K562 (cell line): ENCODE measurements around the gene PNMA3. TPM values are rescaled to one million over a fixed set of nuclear protein-coding genes. Genes with fewer than 3 reads are reported as not detected.

ENCODE experiments used
- DLX4 ChIP-seq: fragments of 250-450 bp; sonication (Bioruptor Pico); IDR thresholded peaks from 2 replicates; pipeline ENCODE4 v1.6.1; 2021; ENCODE audit warnings: mild to moderate bottlenecking
- FOXJ3 ChIP-seq: sonication (generic); formaldehyde crosslinking; IDR thresholded peaks from 2 replicates; pipeline ENCODE4 v1.4.0; 2020; ENCODE audit warnings: mild to moderate bottlenecking, missing genetic modification reagents
- FOXM1 ChIP-seq, 2 experiments: fragments of 450-650 bp in 1 of 2; sonication (generic) in 1 of 2; formaldehyde crosslinking in 1 of 2; IDR thresholded peaks; 2 replicates each; pipeline versions ENCODE4 v1.6.1 to v1.9.0; 2017 to 2022; ENCODE audit warnings: low read depth in 2 of 2, mild to moderate bottlenecking in 2 of 2, missing genetic modification reagents in 1 of 2, moderate library complexity in 1 of 2
- GATAD2B ChIP-seq: fragments of 450-650 bp; IDR thresholded peaks from 2 replicates; pipeline ENCODE4 v1.6.1; 2017; ENCODE audit warnings: mild to moderate bottlenecking, borderline replicate concordance
- GTF2F1 ChIP-seq: IDR thresholded peaks from 2 replicates; pipeline ENCODE4 v1.6.1; 2011; ENCODE audit warnings: low read depth, low read length, improper control_type of control experiment
- HMBOX1 ChIP-seq: sonication (generic); IDR thresholded peaks from 2 replicates; pipeline ENCODE4 v1.6.1; 2016
- LARP7 ChIP-seq: fragments of 450-650 bp; IDR thresholded peaks from 2 replicates; pipeline ENCODE4 v1.6.1; 2016
- MCM2 ChIP-seq: fragments of 450-650 bp; IDR thresholded peaks from 2 replicates; pipeline ENCODE4 v1.6.1; 2017; ENCODE audit warnings: low read depth, mild to moderate bottlenecking
- NR4A1 ChIP-seq, 2 experiments: fragments of 250-450 bp in 1 of 2; fragments of 450-650 bp in 1 of 2; sonication (Bioruptor Pico) in 1 of 2; IDR thresholded peaks; 2 replicates each; pipeline versions ENCODE4 v1.4.0 to v1.6.1; 2016 to 2020; ENCODE audit warnings: mild to moderate bottlenecking in 2 of 2, missing compliant biosample characterization in 1 of 2, missing genetic modification characterization in 1 of 2, moderate library complexity in 1 of 2
- PHF21A ChIP-seq: fragments of 450-650 bp; IDR thresholded peaks from 2 replicates; pipeline ENCODE4 v1.6.1; 2017; ENCODE audit warnings: low read depth, borderline replicate concordance
- RBM34 ChIP-seq: fragments of 200-400 bp; formaldehyde crosslinking; IDR thresholded peaks from 2 replicates; pipeline ENCODE4 v1.6.1; 2018; ENCODE audit warnings: low read length, borderline replicate concordance; ENCODE audit not compliant: insufficient read depth
- REST ChIP-seq, 2 experiments: fragments of 450-650 bp; formaldehyde crosslinking in 1 of 2; IDR thresholded peaks; 2 replicates each; pipeline versions ENCODE4 v1.4.0 to v1.6.1; 2014 to 2020; ENCODE audit warnings: mild to moderate bottlenecking in 2 of 2, borderline replicate concordance in 1 of 2, low read depth in 1 of 2
- SAP30 ChIP-seq: fragments of 200-600 bp; sonication (generic); IDR thresholded peaks from 2 replicates; pipeline ENCODE4 v1.6.1; 2012; ENCODE audit warnings: borderline replicate concordance, low read depth, mild to moderate bottlenecking, moderate library complexity, low read length, control low read depth, inconsistent platforms; ENCODE audit not compliant: insufficient read depth, poor library complexity, severe bottlenecking
- ZFP91 ChIP-seq: sonication (generic); formaldehyde crosslinking; IDR thresholded peaks from 2 replicates; pipeline ENCODE4 v1.8.0; 2022; ENCODE audit warnings: mild to moderate bottlenecking, missing genetic modification reagents
- ZNF232 ChIP-seq: sonication (generic); formaldehyde crosslinking; IDR thresholded peaks from 2 replicates; pipeline ENCODE4 v1.8.0; 2022; ENCODE audit warnings: mild to moderate bottlenecking, missing genetic modification reagents
- ZNF274 ChIP-seq: IDR thresholded peaks from 2 replicates; pipeline ENCODE4 v1.6.1; 2011; ENCODE audit warnings: low read depth, mild to moderate bottlenecking, low read length, moderate library complexity, borderline replicate concordance
- ZNF41 ChIP-seq: fragments of 250-450 bp; sonication (Bioruptor Pico); conservative IDR thresholded peaks from 2 replicates; pipeline ENCODE4 v1.4.0; 2020; ENCODE audit warnings: mild to moderate bottlenecking
- polyA plus RNA-seq, 8 experiments: library from polyadenylated mRNA; depleted of rRNA in 4 of 8; stranded (reverse) in 5 of 8; unstranded in 3 of 8; fragments of >200 nt; fragmentation: Nextera tagmentation in 2 of 8; fragmentation: Illumina TruSeq in 1 of 8; extraction: Ambion mirVana in 2 of 8; extraction: Trizol in 1 of 8; gene quantifications; 2 replicates each; pipeline versions ENCODE4 v1.2.1 to v1.2.3, GENCODE V29; 2011 to 2014; ENCODE audit warnings: inconsistent platforms in 1 of 8, missing spikeins in 1 of 8
- total RNA-seq, 7 experiments: library from RNA; depleted of rRNA in 6 of 7; stranded (reverse); fragments of >200 nt in 6 of 7; fragmentation: Illumina TruSeq in 2 of 7; extraction: Trizol in 2 of 7; gene quantifications; 2 replicates each; pipeline versions ENCODE4 v1.2.1 to v1.2.3, GENCODE V29; 2011 to 2021; ENCODE audit warnings: low replicate concordance in 1 of 7

Gene PNMA3
- total and polyA plus RNA-seq, 9 of the 15 experiments (the other 6 are each of a cell fraction or from before 2014, with no cell fraction given): 0.01 to 1.5 (median 0.95) TPM; not detected in 1

GRCh38 chrX:153065389-153065788 is 9.1 kb downstream of the PNMA3 start (continued):
- TF ChIP-seq DLX4 (CRISPR knock-in tag) (no peak), NR4A1 (CRISPR knock-in tag; IDR thresholded peaks at IDR 0.05) (0 out of 2 replicates have a peak, but pooled peaks have one; percentile 11), NR4A1 (tag; IDR thresholded peaks at IDR 0.05) (peak; percentile 81), ZNF41 (CRISPR knock-in tag) (no peak), PHF21A (no peak), LARP7 (no peak), GATAD2B (no peak), FOXM1 (IDR thresholded peaks at IDR 0.05; ENCODE audit: low read depth) (no peak), FOXM1 (CRISPR knock-in tag; IDR thresholded peaks at IDR 0.05; ENCODE audit: low read depth) (no peak), SAP30 (no peak), GTF2F1 (no peak), ZNF232 (CRISPR knock-in tag) (no peak), MCM2 (no peak), HMBOX1 (no peak), ZNF274 (no peak), REST (IDR thresholded peaks at IDR 0.05; ENCODE audit: borderline replicate concordance) (no peak), REST (CRISPR knock-in tag; IDR thresholded peaks at IDR 0.05; ENCODE audit: low read depth) (no peak), FOXJ3 (CRISPR knock-in tag) (no peak), ZFP91 (CRISPR knock-in tag) (no peak), RBM34 (no peak)
